ENCODE results near the gene ASRGL1.
A peak's percentile ranks its signal among the peaks of the same experiment; 100 is the strongest.

ASRGL1 gene

GRCh38 chr11:62430425-62430824, 93.2 kb downstream of the ASRGL1 start:
- Mint-ChIP-seq H3K36me3 (peaks cover 2% of the 10 kb centered on the region), H3K9me3 (ENCODE audit: low read depth) (no peaks in the 10 kb centered on the region), H3K4me1 (ENCODE audit: low read depth) (peaks cover 55% of the 10 kb centered on the region), H3K4me3 (no peak overlapping the region), H3K27ac (peak overlapping the region; percentile 71), H3K27me3 (no peaks in the 10 kb centered on the region)

DNA sequence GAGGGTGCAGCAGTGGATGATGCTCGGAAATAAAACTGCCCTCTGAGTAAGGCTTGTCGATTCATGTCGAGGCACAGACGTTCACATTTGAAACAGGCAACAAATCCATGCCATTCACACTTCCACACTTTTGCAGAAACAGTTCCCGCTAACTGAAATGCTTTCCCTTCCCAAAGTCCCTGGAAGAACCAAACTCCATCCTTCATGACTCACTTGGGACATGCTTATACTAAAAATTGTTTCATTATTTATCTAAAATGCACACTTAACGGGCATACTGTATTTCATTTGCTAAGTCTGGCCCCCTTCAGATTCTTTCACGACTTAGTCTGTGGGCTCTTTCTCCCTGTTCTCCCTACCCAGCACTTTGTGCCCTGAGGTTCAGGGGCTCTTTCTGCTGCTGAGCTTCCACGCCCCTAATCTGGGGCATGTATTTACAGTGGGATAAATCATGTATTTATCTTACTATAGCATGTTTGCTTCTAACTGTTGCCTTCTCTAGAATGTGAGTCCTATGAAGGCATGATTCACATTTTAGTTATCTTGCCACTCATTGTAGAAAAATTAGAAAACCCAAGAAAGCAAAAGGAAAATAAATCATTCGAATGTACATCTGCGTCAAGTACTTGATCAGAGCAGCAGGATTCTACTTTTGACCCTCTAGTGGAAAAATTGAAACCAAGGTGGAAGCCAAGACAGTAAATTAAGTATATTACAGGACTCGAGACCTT, 94.1 kb downstream of the ASRGL1 start:
- no peak overlapping the region for H3K4me3 Mint-ChIP-seq
- peaks cover 60% of the 10 kb centered on the region for H3K4me1 Mint-ChIP-seq (ENCODE audit: low read depth)
- peaks cover 2% of the 10 kb centered on the region for H3K36me3 Mint-ChIP-seq
- H3K27ac Mint-ChIP-seq: no peak overlapping the region
- H3K27me3 Mint-ChIP-seq: no peaks in the 10 kb centered on the region
- H3K9me3 Mint-ChIP-seq (ENCODE audit: low read depth): no peaks in the 10 kb centered on the region

DNA sequence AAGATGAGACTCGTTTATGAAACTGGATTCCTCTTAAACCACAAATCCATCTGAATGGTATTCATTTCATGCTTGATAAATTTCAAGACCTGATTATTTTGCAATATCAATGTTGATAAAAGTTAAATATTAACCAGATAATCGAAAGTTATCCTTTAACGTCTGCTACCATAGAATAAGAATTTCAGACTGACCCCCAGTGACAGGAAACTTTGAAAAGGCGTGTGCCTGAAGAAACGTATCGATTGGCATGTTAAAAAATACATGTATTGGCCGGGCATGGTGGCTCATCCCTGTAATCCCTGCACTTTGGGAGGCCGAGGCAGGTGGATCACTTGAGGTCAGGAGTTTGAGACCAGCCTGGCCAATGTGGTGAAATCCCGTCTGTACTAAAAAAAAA, 95.4 kb downstream of the ASRGL1 start:
- no peak overlapping the region for H3K27ac Mint-ChIP-seq
- no peak overlapping the region for H3K4me3 Mint-ChIP-seq
- H3K4me1 Mint-ChIP-seq (ENCODE audit: low read depth): peaks cover 50% of the 10 kb centered on the region
- peaks cover 2% of the 10 kb centered on the region for H3K36me3 Mint-ChIP-seq
- H3K9me3 Mint-ChIP-seq (ENCODE audit: low read depth): no peaks in the 10 kb centered on the region
- no peaks in the 10 kb centered on the region for H3K27me3 Mint-ChIP-seq

DNA sequence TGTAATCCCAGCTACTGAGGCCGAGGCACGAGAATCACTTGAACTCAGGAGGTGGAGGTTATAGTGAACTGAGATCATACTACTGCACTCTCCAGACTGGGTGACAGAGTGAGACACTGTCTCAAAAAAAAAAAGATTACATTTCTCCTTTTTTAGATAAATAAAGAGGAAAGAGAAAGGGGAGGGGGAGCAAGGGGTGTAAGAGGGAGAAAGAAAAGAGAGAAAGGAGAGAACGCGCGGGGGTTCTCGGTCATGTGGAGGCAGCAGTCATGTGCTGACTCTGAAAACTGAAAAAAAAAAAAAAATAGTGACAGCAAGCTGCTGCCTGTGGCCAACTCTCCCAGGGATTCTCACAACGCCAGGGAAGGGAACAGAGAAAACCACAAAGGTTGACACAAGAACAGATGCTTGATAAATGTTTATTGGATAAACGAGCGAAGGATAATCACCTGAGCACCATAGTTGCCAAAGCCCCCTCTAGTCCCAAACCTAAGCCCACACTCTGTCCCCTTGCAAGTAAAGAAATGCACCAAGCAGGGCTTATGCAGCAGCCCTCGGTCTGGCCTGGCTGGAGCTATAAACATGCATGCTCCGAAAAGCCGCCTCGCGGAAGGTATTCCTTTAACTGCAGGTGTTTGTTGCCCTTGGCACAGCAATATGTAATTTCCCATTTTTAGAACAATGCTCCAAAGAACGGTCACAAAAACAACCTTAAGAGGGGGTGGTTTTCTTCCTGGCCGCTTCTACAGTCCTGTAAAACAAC, 96.1 kb downstream of the ASRGL1 start:
- Mint-ChIP-seq H3K27ac (no peak overlapping the region), H3K9me3 (ENCODE audit: low read depth) (no peaks in the 10 kb centered on the region), H3K4me1 (ENCODE audit: low read depth) (peaks cover 46% of the 10 kb centered on the region), H3K27me3 (no peaks in the 10 kb centered on the region), H3K36me3 (peaks cover 2% of the 10 kb centered on the region), H3K4me3 (no peak overlapping the region)

DNA sequence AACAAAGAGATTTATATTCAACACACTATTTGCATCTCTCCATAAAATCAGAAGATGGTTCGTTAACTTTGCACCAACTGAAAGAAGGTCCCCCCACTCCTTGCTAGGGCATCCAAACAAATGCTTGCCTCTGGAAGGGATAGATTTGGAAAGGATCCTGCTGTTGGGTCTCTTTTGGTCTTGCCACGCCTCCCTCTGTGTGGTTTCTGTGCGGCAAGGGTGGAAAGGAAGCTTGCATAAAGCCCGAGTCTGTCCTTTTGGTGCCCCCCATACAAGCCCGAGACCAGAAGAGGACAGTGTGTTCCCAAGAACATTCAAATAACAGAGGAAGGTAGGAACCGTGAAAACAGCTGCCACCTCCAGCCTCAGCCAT, 96.6 kb downstream of the ASRGL1 start:
- H3K9me3 Mint-ChIP-seq (ENCODE audit: low read depth): no peaks in the 10 kb centered on the region
- no peak overlapping the region for H3K4me3 Mint-ChIP-seq
- peaks cover 2% of the 10 kb centered on the region for H3K36me3 Mint-ChIP-seq
- H3K27me3 Mint-ChIP-seq: no peaks in the 10 kb centered on the region
- peaks cover 42% of the 10 kb centered on the region for H3K4me1 Mint-ChIP-seq (ENCODE audit: low read depth)
- H3K27ac Mint-ChIP-seq: no peak overlapping the region

DNA sequence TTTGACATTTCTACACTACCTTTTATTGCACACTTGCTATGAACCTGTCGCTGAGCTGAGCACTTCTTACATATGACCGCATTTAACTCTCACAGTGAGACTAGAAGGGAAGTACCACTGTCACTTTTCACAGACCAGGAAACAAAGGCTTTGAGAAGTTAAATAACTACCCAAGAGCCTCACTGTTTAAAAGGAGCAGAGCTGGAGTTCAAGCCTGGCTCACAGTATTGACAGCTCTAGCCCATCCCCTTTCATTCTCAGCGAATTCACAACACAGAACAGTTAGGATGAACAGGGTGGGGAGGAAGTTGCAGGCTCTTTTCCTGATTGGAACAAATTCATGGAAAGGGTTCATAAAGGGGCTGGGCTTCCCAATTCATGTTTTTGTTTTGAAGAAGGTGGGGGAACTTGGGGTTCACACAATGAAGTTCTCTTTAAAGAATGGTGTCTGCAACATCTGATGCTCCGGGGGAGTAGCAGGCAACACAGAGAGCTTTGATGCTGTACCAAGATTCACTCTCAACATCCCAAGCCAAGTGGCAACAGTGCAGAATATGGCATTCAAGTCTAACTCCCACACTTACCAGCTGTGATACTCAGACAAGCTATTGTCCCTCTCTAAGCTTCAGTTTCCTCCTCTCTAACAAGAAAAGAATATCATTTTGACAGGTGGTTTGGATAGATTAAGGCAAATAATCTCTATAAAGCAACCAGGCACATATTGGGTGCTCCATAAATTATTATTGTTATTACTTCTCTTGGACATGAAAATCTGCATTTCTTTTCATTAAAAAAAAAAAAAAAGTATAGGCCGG, 98.8 kb downstream of the ASRGL1 start:
- Mint-ChIP-seq H3K27ac (no peak overlapping the region), H3K27me3 (no peaks in the 10 kb centered on the region), H3K9me3 (ENCODE audit: low read depth) (no peaks in the 10 kb centered on the region), H3K4me1 (ENCODE audit: low read depth) (peaks cover 35% of the 10 kb centered on the region), H3K4me3 (no peak overlapping the region), H3K36me3 (no peaks in the 10 kb centered on the region)

- Mint-ChIP-seq H3K27ac (no peak overlapping the region), H3K9me3 (ENCODE audit: low read depth) (no peaks in the 10 kb centered on the region), H3K4me3 (no peak overlapping the region)
Measured at GRCh38 chr11:62437616-62438015, 100.4 kb downstream of the ASRGL1 start.

GRCh38 chr11:62438641-62439040, 101.4 kb downstream of the ASRGL1 start:
- no peak overlapping the region for H3K4me3 Mint-ChIP-seq
- no peaks in the 10 kb centered on the region for H3K9me3 Mint-ChIP-seq (ENCODE audit: low read depth)
- H3K36me3 Mint-ChIP-seq: no peaks in the 10 kb centered on the region
- no peaks in the 10 kb centered on the region for H3K27me3 Mint-ChIP-seq
- H3K27ac Mint-ChIP-seq: no peak overlapping the region
- H3K4me1 Mint-ChIP-seq (ENCODE audit: low read depth): peaks cover 20% of the 10 kb centered on the region

More at GRCh38 chr11:62437616-62438015, 100.4 kb downstream of the ASRGL1 start:
- Mint-ChIP-seq H3K27me3 (no peaks in the 10 kb centered on the region), H3K4me1 (ENCODE audit: low read depth) (peaks cover 24% of the 10 kb centered on the region), H3K36me3 (no peaks in the 10 kb centered on the region)

GRCh38 chr11:62439785-62440602, 102.7 kb downstream of the ASRGL1 start:
- Mint-ChIP-seq H3K36me3 (no peaks in the 10 kb centered on the region), H3K4me3 (no peak overlapping the region), H3K27ac (no peak overlapping the region), H3K9me3 (ENCODE audit: low read depth) (no peaks in the 10 kb centered on the region), H3K27me3 (peaks cover 1% of the 10 kb centered on the region), H3K4me1 (ENCODE audit: low read depth) (peaks cover 20% of the 10 kb centered on the region)
